A673 (cell line): ENCODE data around the gene LEF1.

Experiments used
- CTCF ChIP-seq: fragments of 300-800, 200-600 bp; sonication (generic); conservative IDR thresholded peaks from 2 replicates; pipeline ENCODE4 v1.5.1; 2017; ENCODE audit warnings: low read depth, mild to moderate bottlenecking, antibody characterized with exemption, low read length, moderate library complexity, mixed read lengths
- EZH2 ChIP-seq: fragments of 200-600 bp; sonication (generic); IDR thresholded peaks from 2 replicates; pipeline ENCODE4 v1.6.1; 2017; ENCODE audit warnings: borderline replicate concordance, low read depth, mild to moderate bottlenecking, mixed read lengths, antibody characterized with exemption, low read length; ENCODE audit not compliant: poor library complexity, severe bottlenecking

GRCh38 chr4:108007984-108008383 lies 160.7 kb downstream of the LEF1 start:
- TF ChIP-seq CTCF (no peak), EZH2 (no peak)
